Measurements from ENCODE around the gene HSF4.

- TF ChIP-seq POLR2AphosphoS5 (IDR thresholded peaks at IDR 0.05; ENCODE audit: borderline replicate concordance, low read depth, low read length) (no peak), EZH2 (IDR thresholded peaks at IDR 0.05) (no peak), FOXP2 (optimal IDR thresholded peaks at IDR 0.05; ENCODE audit: control extremely low read depth, extremely low read length, insufficient read depth) (no peak)
Measured at GRCh38 chr16:67167588-67167987, 3.0 kb downstream of the HSF4 start.

All from SK-N-MC (cell line).